LHCN-M2 (cell line): ENCODE measurements around the gene WDR48. TPM values are rescaled to one million over a fixed set of nuclear protein-coding genes. Genes with fewer than 3 reads are reported as not detected.

ENCODE experiments used
- DNase-seq: peaks from one replicate; pipeline ENCODE4 v3.0.0-alpha.2; 2012; ENCODE audit warnings: low read depth
- total RNA-seq: library from RNA; depleted of rRNA; stranded (reverse); fragments of >200 nt; gene quantifications from 2 replicates; pipeline ENCODE4 v1.2.3, GENCODE V29; 2014; rRNA removed

WDR48 gene
- total RNA-seq, 1 experiment from 2014 or later, result 19.1 TPM

DNA sequence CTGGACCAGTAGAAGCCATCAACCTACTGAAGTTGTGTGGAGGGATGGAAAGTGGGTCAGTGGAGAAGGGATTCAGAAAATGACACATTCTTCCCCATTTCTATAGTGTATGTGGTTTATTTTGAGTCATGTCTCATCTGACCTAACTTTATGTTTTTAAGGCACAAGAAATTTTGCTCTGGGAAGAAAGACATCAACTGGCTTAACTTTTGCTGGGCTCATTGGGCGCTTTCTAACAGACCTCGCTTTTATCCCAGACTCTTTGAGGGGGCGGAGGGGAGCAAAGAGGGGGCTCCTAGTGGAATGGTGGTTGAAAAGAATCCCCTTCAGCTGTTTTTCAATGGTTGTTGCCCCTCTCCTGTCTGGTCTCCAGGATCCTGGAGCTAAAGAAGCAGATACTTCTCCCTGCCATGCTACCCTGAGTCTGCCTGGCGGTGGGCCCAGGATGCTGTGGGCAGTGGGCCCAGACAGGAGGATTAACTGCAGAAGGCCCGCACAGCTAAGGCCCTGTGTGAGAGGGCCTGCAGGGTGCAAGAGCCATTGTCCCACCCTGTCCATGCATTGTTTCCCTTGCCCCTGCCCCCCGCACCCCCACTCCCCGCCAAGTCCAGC is 87.1 kb downstream of the WDR48 start:
- DNase-seq, result no peak

- DNase-seq, result no peak
These were observed 87.6 kb downstream of the WDR48 start for GRCh38 chr3:39139442-39139841.

GRCh38 chr3:39140341-39140971 is 88.6 kb downstream of the WDR48 start:
- DNase-seq, result no peak

- DNase-seq, result peak; percentile 16
These were observed 89.6 kb downstream of the WDR48 start for GRCh38 chr3:39141171-39141995.

DNA sequence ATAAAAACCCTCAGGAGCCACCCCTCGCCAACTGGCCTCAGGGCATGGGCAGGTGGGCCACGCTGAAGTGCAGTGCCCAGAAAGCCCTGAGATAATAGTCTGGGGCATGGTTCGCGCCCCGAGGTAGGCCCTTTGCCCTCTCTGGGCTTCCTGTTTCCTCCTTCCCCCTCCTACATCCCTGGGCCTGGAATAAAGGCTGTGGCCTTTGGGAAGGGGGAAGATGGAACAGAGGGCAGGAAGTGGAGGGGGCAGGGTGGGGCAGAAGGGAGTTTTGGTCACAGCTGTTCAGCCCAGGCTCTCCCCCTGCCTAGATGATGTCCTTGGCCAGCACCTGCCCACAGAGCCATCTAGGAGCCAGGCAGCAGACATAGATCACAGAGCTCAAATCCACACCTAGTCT is 90.3 kb downstream of the WDR48 start:
- peak; percentile 64 for DNase-seq

DNA sequence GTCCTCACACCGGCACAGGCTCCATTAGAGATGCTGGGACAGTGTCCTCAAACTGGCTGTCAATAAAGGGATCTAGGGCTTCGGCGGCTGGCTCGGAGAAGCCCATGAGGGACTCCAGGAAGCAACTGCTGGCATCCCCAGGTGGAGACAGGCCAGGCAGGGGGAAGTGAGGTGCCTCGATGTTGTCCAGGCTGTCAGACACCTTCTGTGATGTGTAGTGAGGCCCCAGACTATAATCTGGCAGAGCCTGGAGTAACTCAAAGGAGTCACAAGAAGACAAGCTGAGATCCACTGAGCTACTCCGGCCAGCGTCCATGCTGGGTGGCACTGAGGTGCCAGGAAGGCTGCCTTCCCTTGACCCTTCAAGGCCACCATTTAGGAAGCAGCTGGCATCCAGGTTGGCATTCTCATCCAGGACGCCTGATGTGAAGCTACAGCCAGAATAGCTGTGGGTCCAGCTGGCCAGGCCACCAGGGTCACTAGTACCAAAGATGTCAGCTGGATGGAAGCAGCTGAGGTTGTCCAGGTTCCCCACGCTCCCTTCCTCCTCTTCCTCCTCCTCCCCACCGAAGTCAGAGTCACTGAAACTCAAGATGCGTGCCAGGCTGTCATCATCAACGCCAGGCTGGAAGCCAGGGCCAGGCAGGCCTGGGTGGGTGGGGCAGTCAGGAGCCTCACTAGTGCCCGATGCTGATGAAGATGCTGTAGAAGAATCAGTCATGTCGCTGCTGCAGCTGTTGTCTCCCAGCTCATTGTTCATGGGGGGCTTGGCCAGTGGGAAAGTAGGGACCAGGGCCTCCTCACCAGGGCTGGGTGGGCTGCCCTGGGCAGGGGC is 91.5 kb downstream of the WDR48 start:
- DNase-seq, result no peak

- no peak for DNase-seq
These were observed 92.4 kb downstream of the WDR48 start for GRCh38 chr3:39144095-39144747.

GRCh38 chr3:39144748-39145380 is 93.0 kb downstream of the WDR48 start:
- no peak for DNase-seq

GRCh38 chr3:39146083-39146501 is 94.3 kb downstream of the WDR48 start:
- no peak for DNase-seq

Other genes with a start within 250 kb of the WDR48 start
- gene SCN10A, start 235.8 kb upstream of the WDR48 start, total RNA-seq, result not detected in 2 replicates
- gene SCN11A, start 72 bp upstream of the WDR48 start, total RNA-seq, result not detected in 2 replicates
- gene GORASP1, start 55.6 kb downstream of the WDR48 start, total RNA-seq, result 46.2 and 50.2 TPM in 2 replicates
- gene TTC21A, start 55.7 kb downstream of the WDR48 start, total RNA-seq, result 1.3 and 1.5 TPM in 2 replicates
- 13.0 and 18.9 TPM in 2 replicates for gene CSRNP1, start 101.6 kb downstream of the WDR48 start, total RNA-seq
- 0.71 and 4.1 TPM in 2 replicates for gene XIRP1, start 140.6 kb downstream of the WDR48 start, total RNA-seq
- gene CX3CR1, start 228.0 kb downstream of the WDR48 start, total RNA-seq, result not detected in 2 replicates